Neural cell (in vitro differentiated cells): ENCODE data around the gene EXTL1.

Experiments used
- CTCF ChIP-seq: fragments of 450-650 bp; IDR thresholded peaks from 2 replicates; pipeline ENCODE4 v1.5.1; 2014; ENCODE audit warnings: antibody characterized with exemption, mild to moderate bottlenecking, moderate library complexity; ENCODE audit not compliant: poor library complexity, severe bottlenecking
- EP300 ChIP-seq: fragments of 450-650 bp; conservative IDR thresholded peaks from 2 replicates; pipeline ENCODE4 v1.6.1; 2014; ENCODE audit warnings: antibody characterized with exemption, mild to moderate bottlenecking, moderate library complexity; ENCODE audit not compliant: poor library complexity, severe bottlenecking

DNA sequence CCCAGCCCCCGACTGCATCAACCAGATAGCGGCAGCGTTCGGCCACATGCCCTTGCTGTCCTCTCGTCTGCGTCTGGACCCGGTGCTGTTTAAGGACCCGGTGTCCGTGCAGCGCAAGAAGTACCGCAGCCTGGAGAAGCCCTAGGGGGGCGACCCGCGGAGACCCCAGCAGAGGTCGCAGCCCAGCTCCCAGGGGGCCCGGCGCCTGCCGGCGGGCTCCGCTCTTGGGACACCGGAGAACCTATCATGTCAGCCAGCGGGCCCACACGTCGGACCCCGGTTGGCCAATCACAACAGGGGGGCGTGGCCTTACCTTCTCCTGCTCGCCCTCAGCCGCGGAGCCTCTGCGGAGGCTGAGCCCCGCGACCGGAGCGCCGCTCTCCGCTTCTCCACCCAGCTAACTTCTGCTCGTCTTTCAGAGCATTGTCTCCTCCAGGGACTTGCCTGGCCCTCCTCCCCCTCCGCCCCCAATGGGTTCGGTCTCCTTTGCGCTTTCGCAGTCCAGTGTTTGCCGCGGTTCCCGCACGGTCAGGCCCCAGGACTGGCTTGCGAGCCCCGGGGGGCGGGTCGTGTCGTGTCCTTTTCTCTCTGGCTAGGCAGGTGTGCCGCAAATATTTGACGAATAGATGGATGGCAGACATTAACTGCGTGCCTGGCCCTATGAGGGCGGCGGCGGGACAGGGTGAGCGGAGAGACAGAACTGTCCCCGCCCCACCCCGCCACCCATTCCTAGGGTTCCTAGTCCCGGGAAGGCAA is 13.8 kb downstream of the EXTL1 start:
- TF ChIP-seq EP300 (peak; percentile 48), CTCF (peak; percentile 33)
